Measurements from ENCODE around the gene SREBF1. TPM values are rescaled to one million over a fixed set of nuclear protein-coding genes. Genes with fewer than 3 reads are reported as not detected.

The SREBF1 gene
- total and polyA plus RNA-seq, 2 experiments from 2014 or later, result 39.6 to 85.3 TPM

GRCh38 chr17:17795296-17795695 is 41.5 kb downstream of the SREBF1 start:
- Histone ChIP-seq H2AFZ (no peak overlapping the region), H3K79me2 (replicated peaks; ENCODE audit: insufficient read depth) (no peaks in the 10 kb centered on the region), H3K4me3 (no peak overlapping the region), H3K9me2 (ENCODE audit: insufficient read depth) (no peaks in the 10 kb centered on the region), H3F3A (replicated peaks; ENCODE audit: low read depth) (no peaks in the 10 kb centered on the region), H3K27ac (ENCODE audit: low read depth) (no peak overlapping the region), H4K20me1 (replicated peaks; ENCODE audit: insufficient read depth) (no peaks in the 10 kb centered on the region), H3K36me3 (ENCODE audit: insufficient read depth) (no peaks in the 10 kb centered on the region), H3K4me1 (ENCODE audit: insufficient read depth) (peaks cover 14% of the 10 kb centered on the region; the same call in 1 of the 2 replicates), H3K27me3 (ENCODE audit: insufficient read depth) (peaks cover 18% of the 10 kb centered on the region; the same call in 1 of the 2 replicates), H3K4me2 (no peak overlapping the region)
- no peaks in the 10 kb centered on the region for H3K36me3 Mint-ChIP-seq (ENCODE audit: low read depth)
- ATAC-seq, result no peak
- no peak overlapping the region for H3K4me3 Mint-ChIP-seq
- no peaks in the 10 kb centered on the region; the same call in 2 of the 3 replicates for H3K9me3 Mint-ChIP-seq
- peaks cover 38% of the 10 kb centered on the region for H3K4me1 Mint-ChIP-seq
- DNase-seq (ENCODE audit: low spot score), result no peak
- H3K27ac Mint-ChIP-seq, result no peak overlapping the region
- H3K27me3 Mint-ChIP-seq (ENCODE audit: insufficient read depth, low read depth, poor library complexity), result peaks cover 27% of the 10 kb centered on the region
- TF ChIP-seq ZNF462 (CRISPR knock-in tag; IDR thresholded peaks at IDR 0.05) (no peak), REST (IDR thresholded peaks at IDR 0.05; ENCODE audit: unreplicated experiment) (no peak), EZH2 (IDR thresholded peaks at IDR 0.05; ENCODE audit: low read depth, unreplicated experiment) (no peak), JUNB (IDR thresholded peaks at IDR 0.05; ENCODE audit: unreplicated experiment) (no peak), POLR2AphosphoS5 (IDR thresholded peaks at IDR 0.05; ENCODE audit: low read depth) (no peak), CREB1 (CRISPR knock-in tag; IDR thresholded peaks at IDR 0.05; ENCODE audit: low read depth) (no peak), STAT1 (IDR thresholded peaks at IDR 0.05; ENCODE audit: unreplicated experiment) (no peak), NANOG (IDR thresholded peaks at IDR 0.05; ENCODE audit: borderline replicate concordance) (no peak), ZNF331 (CRISPR knock-in tag; IDR thresholded peaks at IDR 0.05; ENCODE audit: low read depth) (no peak), EZH2phosphoT487 (IDR thresholded peaks at IDR 0.05; ENCODE audit: unreplicated experiment) (no peak)
- TF ChIP-seq, protein P1, sequence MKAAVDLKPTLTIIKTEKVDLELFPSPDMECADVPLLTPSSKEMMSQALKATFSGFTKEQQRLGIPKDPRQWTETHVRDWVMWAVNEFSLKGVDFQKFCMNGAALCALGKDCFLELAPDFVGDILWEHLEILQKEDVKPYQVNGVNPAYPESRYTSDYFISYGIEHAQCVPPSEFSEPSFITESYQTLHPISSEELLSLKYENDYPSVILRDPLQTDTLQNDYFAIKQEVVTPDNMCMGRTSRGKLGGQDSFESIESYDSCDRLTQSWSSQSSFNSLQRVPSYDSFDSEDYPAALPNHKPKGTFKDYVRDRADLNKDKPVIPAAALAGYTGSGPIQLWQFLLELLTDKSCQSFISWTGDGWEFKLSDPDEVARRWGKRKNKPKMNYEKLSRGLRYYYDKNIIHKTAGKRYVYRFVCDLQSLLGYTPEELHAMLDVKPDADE (IDR thresholded peaks at IDR 0.05), result no peak
- TF ChIP-seq, protein P2, sequence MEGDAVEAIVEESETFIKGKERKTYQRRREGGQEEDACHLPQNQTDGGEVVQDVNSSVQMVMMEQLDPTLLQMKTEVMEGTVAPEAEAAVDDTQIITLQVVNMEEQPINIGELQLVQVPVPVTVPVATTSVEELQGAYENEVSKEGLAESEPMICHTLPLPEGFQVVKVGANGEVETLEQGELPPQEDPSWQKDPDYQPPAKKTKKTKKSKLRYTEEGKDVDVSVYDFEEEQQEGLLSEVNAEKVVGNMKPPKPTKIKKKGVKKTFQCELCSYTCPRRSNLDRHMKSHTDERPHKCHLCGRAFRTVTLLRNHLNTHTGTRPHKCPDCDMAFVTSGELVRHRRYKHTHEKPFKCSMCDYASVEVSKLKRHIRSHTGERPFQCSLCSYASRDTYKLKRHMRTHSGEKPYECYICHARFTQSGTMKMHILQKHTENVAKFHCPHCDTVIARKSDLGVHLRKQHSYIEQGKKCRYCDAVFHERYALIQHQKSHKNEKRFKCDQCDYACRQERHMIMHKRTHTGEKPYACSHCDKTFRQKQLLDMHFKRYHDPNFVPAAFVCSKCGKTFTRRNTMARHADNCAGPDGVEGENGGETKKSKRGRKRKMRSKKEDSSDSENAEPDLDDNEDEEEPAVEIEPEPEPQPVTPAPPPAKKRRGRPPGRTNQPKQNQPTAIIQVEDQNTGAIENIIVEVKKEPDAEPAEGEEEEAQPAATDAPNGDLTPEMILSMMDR (conservative IDR thresholded peaks at IDR 0.05; ENCODE audit: low read depth in 2 of 2), result no peak
